Measurements from ENCODE around the gene ACRBP.
A peak's percentile ranks its signal among the peaks of the same experiment; 100 is the strongest.

ACRBP gene

GRCh38 chr12:6608592-6609281, 38.5 kb downstream of the ACRBP start:
- no peak overlapping the region for H3K9ac ChIP-seq (ENCODE audit: insufficient read length)
- H3K9me3 ChIP-seq (ENCODE audit: low read depth, low read length): no peaks in the 10 kb centered on the region
- peak overlapping the region; percentile 77 for H3K27ac ChIP-seq
- no peak overlapping the region for H3K4me3 ChIP-seq
- no peak for TF ChIP-seq EZH2 (IDR thresholded peaks at IDR 0.05)
- no peak for TF ChIP-seq FOXP2 (optimal IDR thresholded peaks at IDR 0.05; ENCODE audit: control extremely low read depth, extremely low read length, insufficient read depth)
- TF ChIP-seq POLR2AphosphoS5 (IDR thresholded peaks at IDR 0.05; ENCODE audit: borderline replicate concordance, low read depth, low read length): no peak
- no peak for DNase-seq (ENCODE audit: low read depth, low spot score)
- H3K36me3 ChIP-seq (ENCODE audit: insufficient read depth, low read length): peaks cover 6% of the 10 kb centered on the region; the same call in 1 of the 2 replicates

- Histone ChIP-seq H3K9me3 (ENCODE audit: low read depth, low read length) (no peaks in the 10 kb centered on the region), H3K4me3 (no peak overlapping the region), H3K36me3 (ENCODE audit: insufficient read depth, low read length) (peaks cover 12% of the 10 kb centered on the region; the same call in 1 of the 2 replicates), H3K27ac (peak overlapping the region; percentile 77), H3K9ac (ENCODE audit: insufficient read length) (no peak overlapping the region)
- TF ChIP-seq FOXP2 (optimal IDR thresholded peaks at IDR 0.05; ENCODE audit: control extremely low read depth, extremely low read length, insufficient read depth) (no peak), EZH2 (IDR thresholded peaks at IDR 0.05) (no peak), POLR2AphosphoS5 (IDR thresholded peaks at IDR 0.05; ENCODE audit: borderline replicate concordance, low read depth, low read length) (no peak)
- DNase-seq (ENCODE audit: low read depth, low spot score): no peak
Observed at GRCh38 chr12:6607751-6608591, 39.3 kb downstream of the ACRBP start.

DNA sequence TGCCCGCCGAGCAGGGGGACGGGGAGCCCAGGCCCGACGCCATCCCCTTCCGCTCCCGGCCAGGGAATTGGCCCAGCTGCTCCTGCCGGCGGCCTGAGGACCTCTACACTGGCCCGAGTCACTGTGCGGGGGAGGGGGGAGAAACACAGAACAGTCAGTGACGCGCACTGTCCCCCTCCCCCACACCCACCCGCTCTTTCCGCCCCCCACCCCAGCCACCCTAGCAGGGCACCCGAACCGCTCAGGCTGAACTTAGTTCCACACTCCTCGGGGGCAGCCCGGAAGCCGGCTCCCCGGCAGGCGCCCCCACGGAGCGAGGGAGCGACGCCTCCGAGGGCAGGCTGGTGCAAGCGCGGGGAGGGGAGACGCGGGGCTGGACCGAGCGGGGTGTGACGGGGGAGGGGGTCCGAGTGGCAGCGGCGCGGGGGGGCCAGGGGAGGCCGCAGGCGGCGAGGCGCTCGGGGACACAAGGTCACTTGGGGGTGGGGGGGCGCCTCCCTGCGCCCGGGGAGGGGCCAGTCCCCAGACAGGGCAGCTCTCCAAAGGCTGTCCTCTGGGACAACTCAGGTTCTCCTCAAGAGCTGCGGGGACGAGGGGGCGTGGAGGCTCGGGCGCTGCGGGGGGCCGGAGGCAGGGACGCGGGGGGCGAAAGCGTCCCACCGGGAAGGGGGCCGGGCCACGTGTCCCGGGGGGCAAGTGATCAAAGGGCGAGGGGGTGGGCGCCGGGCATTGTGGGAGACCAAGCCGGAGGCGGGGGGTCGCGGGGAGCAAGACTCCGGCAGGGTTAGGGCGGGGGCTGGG, 40.7 kb downstream of the ACRBP start:
- no peak for DNase-seq (ENCODE audit: low read depth, low spot score)
- peaks cover 26% of the 10 kb centered on the region for H3K36me3 ChIP-seq (ENCODE audit: insufficient read depth, low read length)
- no peak for TF ChIP-seq EZH2 (IDR thresholded peaks at IDR 0.05)
- TF ChIP-seq FOXP2 (optimal IDR thresholded peaks at IDR 0.05; ENCODE audit: control extremely low read depth, extremely low read length, insufficient read depth): no peak
- TF ChIP-seq POLR2AphosphoS5 (IDR thresholded peaks at IDR 0.05; ENCODE audit: borderline replicate concordance, low read depth, low read length): no peak
- H3K4me3 ChIP-seq: peak overlapping the region; percentile 79
- H3K9ac ChIP-seq (ENCODE audit: insufficient read length): peak overlapping the region; percentile 72
- H3K27ac ChIP-seq: peak overlapping the region; percentile 79
- no peaks in the 10 kb centered on the region for H3K9me3 ChIP-seq (ENCODE audit: low read depth, low read length)

DNA sequence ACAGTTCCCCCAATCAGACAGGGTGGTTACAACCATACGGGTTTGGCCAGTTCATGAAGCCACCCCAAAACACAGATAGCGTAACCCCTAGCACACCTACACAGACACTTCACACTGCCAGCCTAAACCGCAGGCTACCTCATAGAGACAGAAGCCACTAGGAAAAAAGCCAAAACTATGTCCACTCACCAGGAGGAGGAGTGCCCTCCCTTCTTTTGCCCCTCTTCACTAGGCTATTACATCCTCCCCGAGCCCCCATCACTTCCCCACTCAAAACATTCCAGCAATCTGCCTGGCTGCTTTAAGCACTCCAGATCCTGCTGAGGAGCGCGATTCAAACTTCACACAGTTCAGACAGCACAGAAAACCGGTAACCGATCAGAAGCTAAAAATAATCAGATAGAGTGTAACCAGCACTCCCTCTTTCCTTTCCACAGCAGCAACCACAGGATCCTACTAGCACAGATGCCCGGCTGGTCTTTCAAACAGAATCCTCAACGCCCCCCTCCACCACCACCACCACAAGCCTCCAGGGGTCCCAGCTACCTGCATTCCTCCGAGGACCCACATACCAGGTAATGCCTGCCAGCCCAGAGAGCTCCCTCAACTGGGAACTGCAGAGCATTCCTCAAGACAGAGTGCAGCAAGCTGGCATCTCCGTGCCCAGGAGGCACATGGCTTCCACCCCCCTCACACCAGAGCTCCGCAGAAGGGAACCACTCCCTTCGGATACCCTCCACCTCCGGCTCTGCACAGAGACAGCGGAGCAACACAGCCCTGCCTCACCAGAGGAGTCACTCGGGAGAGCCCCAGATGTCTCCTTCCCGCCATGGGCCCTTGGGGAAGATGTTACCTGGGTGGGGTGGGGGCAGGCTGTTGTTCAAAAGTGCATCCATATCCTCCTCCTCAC, 41.6 kb downstream of the ACRBP start:
- Histone ChIP-seq H3K36me3 (ENCODE audit: insufficient read depth, low read length) (peaks cover 34% of the 10 kb centered on the region), H3K9ac (ENCODE audit: insufficient read length) (peak overlapping the region; percentile 72), H3K4me3 (peak overlapping the region; percentile 79), H3K9me3 (ENCODE audit: low read depth, low read length) (no peaks in the 10 kb centered on the region), H3K27ac (no peak overlapping the region)
- no peak for DNase-seq (ENCODE audit: low read depth, low spot score)
- TF ChIP-seq EZH2 (IDR thresholded peaks at IDR 0.05): no peak
- TF ChIP-seq FOXP2 (optimal IDR thresholded peaks at IDR 0.05; ENCODE audit: control extremely low read depth, extremely low read length, insufficient read depth): no peak
- TF ChIP-seq POLR2AphosphoS5 (IDR thresholded peaks at IDR 0.05; ENCODE audit: borderline replicate concordance, low read depth, low read length): no peak

DNA sequence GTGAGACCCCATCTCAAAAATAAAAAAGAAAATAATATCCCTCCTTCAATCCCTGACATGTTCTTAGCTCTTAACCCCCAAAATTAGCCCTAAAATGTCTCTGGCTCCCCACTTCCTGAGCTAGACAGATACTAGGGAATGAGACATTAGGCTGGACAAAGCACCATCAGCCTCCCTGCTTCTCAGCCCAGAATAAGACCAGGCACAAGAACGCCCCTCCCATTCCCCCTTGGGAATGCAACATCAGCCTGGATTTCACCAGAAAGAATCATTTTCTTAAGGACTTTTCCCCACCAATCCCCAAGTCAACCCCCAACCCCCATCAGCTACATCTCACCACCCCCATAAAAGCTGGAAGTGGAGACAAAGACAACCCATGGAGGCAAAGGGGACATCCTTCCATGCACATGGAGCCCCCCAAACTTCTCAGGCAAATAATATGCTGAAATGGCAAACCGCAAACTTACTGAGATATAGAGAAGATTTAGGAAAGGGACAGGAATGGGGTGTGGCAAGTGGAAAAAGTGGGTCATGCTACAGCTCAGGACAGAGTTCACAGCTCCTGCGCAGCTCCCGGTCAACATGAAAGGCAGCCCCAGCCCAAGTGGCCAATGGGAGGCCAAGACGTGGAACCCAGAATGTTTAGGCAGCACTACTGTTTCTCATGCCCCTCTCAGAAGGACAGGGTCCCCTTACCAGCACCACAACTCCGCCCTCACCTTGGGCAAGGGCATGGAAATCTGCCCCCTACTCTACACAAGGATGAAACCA, 42.8 kb downstream of the ACRBP start:
- H3K36me3 ChIP-seq (ENCODE audit: insufficient read depth, low read length): peaks cover 47% of the 10 kb centered on the region
- no peaks in the 10 kb centered on the region for H3K9me3 ChIP-seq (ENCODE audit: low read depth, low read length)
- peak overlapping the region; percentile 79 for H3K4me3 ChIP-seq
- no peak for DNase-seq (ENCODE audit: low read depth, low spot score)
- peak overlapping the region; percentile 72 for H3K9ac ChIP-seq (ENCODE audit: insufficient read length)
- no peak for TF ChIP-seq EZH2 (IDR thresholded peaks at IDR 0.05)
- TF ChIP-seq FOXP2 (optimal IDR thresholded peaks at IDR 0.05; ENCODE audit: control extremely low read depth, extremely low read length, insufficient read depth): no peak
- no peak for TF ChIP-seq POLR2AphosphoS5 (IDR thresholded peaks at IDR 0.05; ENCODE audit: borderline replicate concordance, low read depth, low read length)
- no peak overlapping the region for H3K27ac ChIP-seq

DNA sequence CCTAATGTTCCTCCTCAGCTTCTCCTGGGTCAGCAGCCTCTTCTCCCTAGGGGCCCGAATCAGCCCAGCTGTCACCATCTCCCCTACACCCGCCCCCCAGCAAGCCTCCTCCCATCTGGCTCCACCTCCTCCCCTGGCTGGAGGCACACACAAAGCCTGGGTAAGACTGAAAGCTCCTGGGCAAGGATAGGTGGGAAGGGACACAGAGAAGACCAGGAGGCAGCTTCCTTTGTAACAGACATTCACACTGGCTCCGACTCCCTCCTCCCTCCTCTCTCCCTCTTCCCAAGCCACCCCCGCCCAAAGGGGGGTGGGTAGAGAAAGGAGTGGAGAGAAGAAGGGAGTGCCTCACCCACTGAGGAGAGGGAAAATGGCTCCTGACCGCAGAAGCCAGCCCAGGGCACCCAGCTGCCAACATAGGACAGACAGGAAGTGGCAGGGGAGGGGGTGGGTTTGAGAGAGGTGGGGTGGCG, 44.1 kb downstream of the ACRBP start:
- H3K27ac ChIP-seq: 0 out of 2 replicates have a peak overlapping the region, but pooled peaks have one; percentile 5

More for the DNA sequence above, 44.1 kb downstream of the ACRBP start:
- H3K9me3 ChIP-seq (ENCODE audit: low read depth, low read length): no peaks in the 10 kb centered on the region
- TF ChIP-seq POLR2AphosphoS5 (IDR thresholded peaks at IDR 0.05; ENCODE audit: borderline replicate concordance, low read depth, low read length) (no peak), FOXP2 (optimal IDR thresholded peaks at IDR 0.05; ENCODE audit: control extremely low read depth, extremely low read length, insufficient read depth) (no peak), EZH2 (IDR thresholded peaks at IDR 0.05) (no peak)
- H3K4me3 ChIP-seq: peak overlapping the region; percentile 45
- H3K9ac ChIP-seq (ENCODE audit: insufficient read length): peak overlapping the region; percentile 50
- no peak for DNase-seq (ENCODE audit: low read depth, low spot score)
- H3K36me3 ChIP-seq (ENCODE audit: insufficient read depth, low read length): peaks cover 59% of the 10 kb centered on the region
